ENCODE data around the gene GMPR. TPM values are rescaled to one million over a fixed set of nuclear protein-coding genes. Genes with fewer than 3 reads are reported as not detected.

Gene GMPR
- total and polyA plus RNA-seq, 9 donors, result 27.0 to 66.6 (median 51.6) TPM

GRCh38 chr6:16243664-16244063 lies 5.3 kb downstream of the GMPR start:
- Histone ChIP-seq H3K9me3 (replicated peaks; ENCODE audit: control insufficient read depth, low read depth, low read length) (no peaks in the 10 kb centered on the region), H3K36me3 (ENCODE audit: control insufficient read depth, insufficient read depth, low read length) (peaks cover 9% of the 10 kb centered on the region), H3K27me3 (ENCODE audit: control insufficient read depth, insufficient read depth, low read length) (peaks cover 2% of the 10 kb centered on the region), H3K4me3 (ENCODE audit: low read length) (no peak overlapping the region), H3K27ac (ENCODE audit: low read length) (peak overlapping the region; percentile 20), H3K4me1 (ENCODE audit: control insufficient read depth, insufficient read depth, low read length) (peaks cover 63% of the 10 kb centered on the region)
- DNase-seq, result no peak
- WGBS (ENCODE audit: insufficient coverage), result 79% methylated on average over 2 of the region's 5 CpGs

GRCh38 chr6:16244446-16244845 lies 6.1 kb downstream of the GMPR start:
- Histone ChIP-seq H3K36me3 (ENCODE audit: control insufficient read depth, insufficient read depth, low read length) (peaks cover 9% of the 10 kb centered on the region), H3K4me1 (ENCODE audit: control insufficient read depth, insufficient read depth, low read length) (peaks cover 60% of the 10 kb centered on the region), H3K27ac (ENCODE audit: low read length) (peak overlapping the region; percentile 85), H3K9me3 (replicated peaks; ENCODE audit: control insufficient read depth, low read depth, low read length) (no peaks in the 10 kb centered on the region), H3K4me3 (ENCODE audit: low read length) (no peak overlapping the region), H3K27me3 (ENCODE audit: control insufficient read depth, insufficient read depth, low read length) (peaks cover 2% of the 10 kb centered on the region)
- peak; percentile 61 for DNase-seq
- 89% methylated on average over 1 of the region's 5 CpGs for WGBS (ENCODE audit: insufficient coverage)

- peaks cover 55% of the 10 kb centered on the region for H3K4me1 ChIP-seq (ENCODE audit: control insufficient read depth, insufficient read depth, low read length)
- H3K4me3 ChIP-seq (ENCODE audit: low read length), result no peak overlapping the region
- DNase-seq, result peak; percentile 63
- 45% methylated on average over 7 of the region's 10 CpGs for WGBS (ENCODE audit: insufficient coverage)
- no peaks in the 10 kb centered on the region for H3K27me3 ChIP-seq (ENCODE audit: control insufficient read depth, insufficient read depth, low read length)
- H3K9me3 ChIP-seq (replicated peaks; ENCODE audit: control insufficient read depth, low read depth, low read length), result no peaks in the 10 kb centered on the region
- H3K27ac ChIP-seq (ENCODE audit: low read length), result peak overlapping the region; percentile 85
- peaks cover 9% of the 10 kb centered on the region for H3K36me3 ChIP-seq (ENCODE audit: control insufficient read depth, insufficient read depth, low read length)
These were observed 6.6 kb downstream of the GMPR start for GRCh38 chr6:16244869-16245451.

GRCh38 chr6:16248271-16248853 lies 10.0 kb downstream of the GMPR start:
- no peak overlapping the region for H3K4me3 ChIP-seq (ENCODE audit: low read length)
- H3K27me3 ChIP-seq (ENCODE audit: control insufficient read depth, insufficient read depth, low read length), result no peaks in the 10 kb centered on the region
- no peak overlapping the region for H3K27ac ChIP-seq (ENCODE audit: low read length)
- H3K36me3 ChIP-seq (ENCODE audit: control insufficient read depth, insufficient read depth, low read length), result peaks cover 25% of the 10 kb centered on the region
- no peak for DNase-seq
- 100% methylated on average over 2 of the region's 7 CpGs for WGBS (ENCODE audit: insufficient coverage)
- peaks cover 35% of the 10 kb centered on the region for H3K4me1 ChIP-seq (ENCODE audit: control insufficient read depth, insufficient read depth, low read length)
- no peaks in the 10 kb centered on the region for H3K9me3 ChIP-seq (replicated peaks; ENCODE audit: control insufficient read depth, low read depth, low read length)

- H3K4me3 ChIP-seq (ENCODE audit: low read length), result no peak overlapping the region
- H3K9me3 ChIP-seq (replicated peaks; ENCODE audit: control insufficient read depth, low read depth, low read length), result no peaks in the 10 kb centered on the region
- no peak overlapping the region for H3K27ac ChIP-seq (ENCODE audit: low read length)
- H3K4me1 ChIP-seq (ENCODE audit: control insufficient read depth, insufficient read depth, low read length), result peaks cover 20% of the 10 kb centered on the region
- no peaks in the 10 kb centered on the region for H3K27me3 ChIP-seq (ENCODE audit: control insufficient read depth, insufficient read depth, low read length)
- DNase-seq, result no peak
- no CpG with 5 or more reads among the region's 1 CpG for WGBS (ENCODE audit: insufficient coverage)
- peaks cover 25% of the 10 kb centered on the region for H3K36me3 ChIP-seq (ENCODE audit: control insufficient read depth, insufficient read depth, low read length)
These were observed 11.6 kb downstream of the GMPR start for GRCh38 chr6:16249971-16250370.

- DNase-seq, result no peak
- Histone ChIP-seq H3K27me3 (ENCODE audit: control insufficient read depth, insufficient read depth, low read length) (no peaks in the 10 kb centered on the region), H3K4me3 (ENCODE audit: low read length) (no peak overlapping the region), H3K9me3 (replicated peaks; ENCODE audit: control insufficient read depth, low read depth, low read length) (no peaks in the 10 kb centered on the region), H3K27ac (ENCODE audit: low read length) (no peak overlapping the region), H3K4me1 (ENCODE audit: control insufficient read depth, insufficient read depth, low read length) (peaks cover 2% of the 10 kb centered on the region), H3K36me3 (ENCODE audit: control insufficient read depth, insufficient read depth, low read length) (peaks cover 24% of the 10 kb centered on the region)
- WGBS (ENCODE audit: insufficient coverage), result 60% methylated on average over 1 of the region's 2 CpGs
These were observed 13.3 kb downstream of the GMPR start for GRCh38 chr6:16251706-16252105.

GRCh38 chr6:16252686-16253299 lies 14.4 kb downstream of the GMPR start:
- Histone ChIP-seq H3K27ac (ENCODE audit: low read length) (no peak overlapping the region), H3K27me3 (ENCODE audit: control insufficient read depth, insufficient read depth, low read length) (no peaks in the 10 kb centered on the region), H3K9me3 (replicated peaks; ENCODE audit: control insufficient read depth, low read depth, low read length) (no peaks in the 10 kb centered on the region), H3K4me3 (ENCODE audit: low read length) (no peak overlapping the region), H3K4me1 (ENCODE audit: control insufficient read depth, insufficient read depth, low read length) (no peaks in the 10 kb centered on the region), H3K36me3 (ENCODE audit: control insufficient read depth, insufficient read depth, low read length) (peaks cover 19% of the 10 kb centered on the region)
- 64% methylated on average over 2 of the region's 2 CpGs for WGBS (ENCODE audit: insufficient coverage)
- no peak for DNase-seq

GRCh38 chr6:16253399-16254144 lies 15.2 kb downstream of the GMPR start:
- H3K27ac ChIP-seq (ENCODE audit: low read length), result no peak overlapping the region
- WGBS (ENCODE audit: insufficient coverage), result 100% methylated on average over 1 of the region's 10 CpGs
- no peak for DNase-seq
- H3K4me3 ChIP-seq (ENCODE audit: low read length), result no peak overlapping the region
- H3K4me1 ChIP-seq (ENCODE audit: control insufficient read depth, insufficient read depth, low read length), result no peaks in the 10 kb centered on the region
- H3K27me3 ChIP-seq (ENCODE audit: control insufficient read depth, insufficient read depth, low read length), result no peaks in the 10 kb centered on the region
- H3K9me3 ChIP-seq (replicated peaks; ENCODE audit: control insufficient read depth, low read depth, low read length), result no peaks in the 10 kb centered on the region
- H3K36me3 ChIP-seq (ENCODE audit: control insufficient read depth, insufficient read depth, low read length), result peaks cover 20% of the 10 kb centered on the region

- WGBS (ENCODE audit: insufficient coverage), result 89% methylated on average over 3 of the region's 9 CpGs
- Histone ChIP-seq H3K36me3 (ENCODE audit: control insufficient read depth, insufficient read depth, low read length) (peaks cover 20% of the 10 kb centered on the region), H3K4me1 (ENCODE audit: control insufficient read depth, insufficient read depth, low read length) (no peaks in the 10 kb centered on the region)
These were observed 16.1 kb downstream of the GMPR start for GRCh38 chr6:16254535-16254934.

GRCh38 chr6:16256781-16257180 lies 18.4 kb downstream of the GMPR start:
- H3K4me1 ChIP-seq (ENCODE audit: control insufficient read depth, insufficient read depth, low read length), result no peaks in the 10 kb centered on the region

More at GRCh38 chr6:16254535-16254934, 16.1 kb downstream of the GMPR start:
- no peak overlapping the region for H3K4me3 ChIP-seq (ENCODE audit: low read length)
- H3K9me3 ChIP-seq (replicated peaks; ENCODE audit: control insufficient read depth, low read depth, low read length), result no peaks in the 10 kb centered on the region
- DNase-seq, result no peak
- no peaks in the 10 kb centered on the region for H3K27me3 ChIP-seq (ENCODE audit: control insufficient read depth, insufficient read depth, low read length)
- H3K27ac ChIP-seq (ENCODE audit: low read length), result no peak overlapping the region

More at GRCh38 chr6:16256781-16257180, 18.4 kb downstream of the GMPR start:
- no peaks in the 10 kb centered on the region for H3K9me3 ChIP-seq (replicated peaks; ENCODE audit: control insufficient read depth, low read depth, low read length)
- WGBS (ENCODE audit: insufficient coverage), result no CpG with 5 or more reads among the region's 2 CpGs
- DNase-seq, result no peak
- no peaks in the 10 kb centered on the region for H3K27me3 ChIP-seq (ENCODE audit: control insufficient read depth, insufficient read depth, low read length)
- no peak overlapping the region for H3K27ac ChIP-seq (ENCODE audit: low read length)
- peaks cover 8% of the 10 kb centered on the region for H3K36me3 ChIP-seq (ENCODE audit: control insufficient read depth, insufficient read depth, low read length)
- no peak overlapping the region for H3K4me3 ChIP-seq (ENCODE audit: low read length)

Data from muscle of leg (tissue), 11 donors.